GM18907 (cell line): ENCODE results near the gene ADAMTS2.
"Not testable (repeated sequence)": the region's sequence is repeated elsewhere in the genome, so short reads cannot be mapped to it uniquely, and the experiment has no call there.

Experiments
- ATAC-seq: cut with Tn5 transposase; IDR thresholded peaks from one replicate; pipeline ENCODE4 v1.9.1; 2021; ENCODE audit warnings: mild to moderate bottlenecking, moderate library complexity; ENCODE audit not compliant: unreplicated experiment

Gene ADAMTS2

DNA sequence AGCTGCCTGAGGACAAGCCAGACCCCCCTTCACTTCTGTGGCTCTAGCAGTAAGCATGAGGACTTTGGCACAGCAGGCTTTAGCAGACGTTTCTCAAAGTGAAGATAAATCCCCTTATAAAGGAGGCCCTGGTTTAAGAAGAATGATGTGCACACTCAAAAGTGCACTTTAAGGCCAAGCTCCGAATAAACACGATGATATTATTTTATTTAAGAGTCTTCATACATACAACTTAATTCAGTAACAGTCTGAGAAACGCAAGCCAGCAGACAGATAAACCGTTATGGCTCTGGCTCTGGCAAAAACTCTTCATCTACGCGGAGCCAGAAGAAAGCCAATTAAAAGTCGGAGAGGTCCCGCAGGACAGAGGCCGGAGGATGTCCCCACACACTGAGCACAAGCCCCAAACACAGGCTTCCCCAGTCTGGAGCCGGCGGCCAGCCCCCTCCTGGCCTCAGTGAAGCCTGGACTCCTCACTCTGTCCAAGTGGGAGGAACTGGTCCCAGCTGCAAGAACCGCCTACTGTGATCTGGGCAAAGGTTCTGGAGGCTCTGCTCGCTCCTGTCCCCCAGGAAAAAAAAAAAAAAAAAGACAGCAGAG lies 44.6 kb downstream of the ADAMTS2 start:
- no peak for ATAC-seq

DNA sequence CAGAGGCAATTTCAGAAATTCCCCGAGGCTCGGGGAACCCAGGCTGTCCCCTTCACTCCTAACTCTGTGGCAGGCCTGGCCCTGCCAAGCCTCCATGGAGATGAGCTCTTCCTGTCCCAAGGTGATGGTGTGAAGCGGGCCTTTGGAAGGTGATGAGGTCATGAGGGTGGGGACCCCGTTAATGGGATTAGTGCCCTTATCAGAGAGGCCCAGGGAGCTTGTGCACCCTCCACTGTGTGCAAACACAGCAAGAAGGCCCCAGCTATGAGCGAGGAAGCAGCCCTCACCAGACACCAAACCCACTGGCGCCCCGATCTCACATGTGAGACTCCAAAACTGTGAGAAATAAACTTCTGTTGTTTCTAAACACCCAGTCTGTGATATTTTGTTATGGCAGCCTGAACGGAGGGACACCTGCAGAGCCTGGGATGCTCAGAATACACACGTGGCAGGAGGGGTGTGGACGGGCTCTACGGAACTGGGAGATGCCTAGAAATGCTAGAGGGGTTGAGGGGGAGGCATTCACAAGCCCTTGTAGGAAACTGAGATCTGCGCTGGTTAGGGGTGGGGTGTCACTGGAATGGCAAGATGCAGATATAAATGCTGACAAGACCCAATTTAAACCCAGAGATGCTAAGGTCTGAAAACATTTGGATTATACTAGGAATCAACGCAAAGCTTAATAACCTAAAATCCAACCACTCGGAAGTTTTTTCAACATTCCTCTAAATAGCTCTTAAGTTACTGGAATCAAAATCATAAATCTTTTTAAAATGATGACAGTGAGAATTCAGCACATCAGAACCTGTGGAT lies 46.9 kb downstream of the ADAMTS2 start:
- no peak for ATAC-seq

DNA sequence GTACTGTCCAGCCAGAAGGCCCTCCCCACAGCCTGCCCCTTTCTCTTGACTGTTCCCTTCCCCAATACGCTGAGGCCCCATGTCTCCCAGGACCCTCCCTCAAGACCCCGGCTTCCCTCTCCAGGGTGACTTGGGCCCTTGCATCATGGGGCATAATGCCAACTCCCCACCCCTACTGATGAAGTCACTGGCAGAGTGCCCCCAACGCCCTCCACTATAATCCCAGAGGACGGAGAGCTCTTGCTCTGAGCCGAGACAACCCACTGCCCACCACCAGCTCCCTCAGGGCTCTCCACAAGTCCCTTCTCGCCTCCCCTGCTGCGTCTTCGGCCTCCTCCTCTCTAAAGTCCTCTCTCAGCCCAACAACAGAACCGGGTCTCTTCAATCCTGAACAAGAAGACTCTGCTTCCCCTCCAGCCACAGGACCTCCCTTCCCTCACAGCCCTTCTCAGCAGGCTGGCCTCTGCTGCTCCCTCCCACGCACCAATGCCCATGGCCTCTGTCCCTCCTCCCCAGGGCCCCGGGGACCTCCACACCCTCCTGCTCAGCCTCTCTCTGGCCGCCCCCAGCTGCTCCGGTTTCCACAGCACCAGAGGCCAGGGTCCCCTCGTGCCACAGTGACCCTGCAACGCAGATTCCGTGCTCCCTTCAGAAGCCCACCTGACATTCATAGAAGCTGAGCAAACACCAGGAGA lies 47.6 kb downstream of the ADAMTS2 start:
- no peak for ATAC-seq

DNA sequence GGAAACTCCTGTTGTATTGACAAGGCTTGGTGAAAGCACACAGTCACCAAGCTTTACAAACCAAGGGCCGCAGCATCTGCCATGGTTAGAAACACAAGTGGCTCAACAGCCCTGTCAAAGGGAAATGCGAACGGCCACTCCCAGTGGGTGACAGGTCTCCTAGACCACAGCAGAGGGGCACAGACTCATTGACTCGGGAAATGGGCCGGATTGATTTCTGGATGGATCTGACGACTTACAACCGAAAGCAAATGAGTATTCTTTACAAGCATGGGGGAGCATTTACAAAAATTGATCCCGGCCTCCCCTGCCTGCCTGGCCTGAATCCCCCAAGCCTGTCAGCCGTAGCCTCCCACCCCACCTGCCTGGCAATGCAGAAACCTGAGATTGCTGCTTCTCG lies 48.2 kb downstream of the ADAMTS2 start:
- no peak for ATAC-seq

DNA sequence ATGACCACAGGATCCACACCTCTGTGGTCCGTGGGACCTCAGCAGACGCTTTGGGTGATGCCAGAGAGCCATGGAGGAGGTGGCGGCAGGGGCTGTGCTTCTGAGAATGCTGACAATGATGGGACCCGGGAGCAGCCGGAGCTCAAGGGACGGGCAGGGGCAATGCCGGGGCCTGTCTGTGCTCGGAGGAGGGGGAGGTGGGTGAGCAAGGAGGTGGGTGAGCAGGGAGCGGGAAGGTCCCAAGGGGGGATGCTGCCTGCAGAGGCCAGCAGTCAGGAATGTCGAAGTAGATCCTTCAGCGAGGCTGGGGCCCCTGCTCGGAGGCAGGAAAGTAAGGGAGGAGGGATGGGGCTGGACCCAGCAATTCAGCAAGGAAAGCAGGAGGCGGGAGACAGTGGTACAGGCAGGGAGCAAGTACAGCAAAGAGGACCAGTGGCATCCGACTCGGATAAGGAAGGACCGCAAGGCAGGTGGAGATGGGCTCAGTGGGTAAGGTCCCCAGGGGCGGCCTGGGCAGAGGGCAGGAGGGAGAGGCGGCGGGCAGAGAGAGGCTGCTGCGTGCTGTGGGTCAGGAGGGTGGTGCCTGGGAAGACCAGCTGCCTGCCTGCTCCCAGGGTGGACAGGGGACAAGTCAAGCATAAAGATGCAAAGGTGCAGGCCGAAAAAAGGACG lies 49.0 kb downstream of the ADAMTS2 start:
- ATAC-seq = no peak

DNA sequence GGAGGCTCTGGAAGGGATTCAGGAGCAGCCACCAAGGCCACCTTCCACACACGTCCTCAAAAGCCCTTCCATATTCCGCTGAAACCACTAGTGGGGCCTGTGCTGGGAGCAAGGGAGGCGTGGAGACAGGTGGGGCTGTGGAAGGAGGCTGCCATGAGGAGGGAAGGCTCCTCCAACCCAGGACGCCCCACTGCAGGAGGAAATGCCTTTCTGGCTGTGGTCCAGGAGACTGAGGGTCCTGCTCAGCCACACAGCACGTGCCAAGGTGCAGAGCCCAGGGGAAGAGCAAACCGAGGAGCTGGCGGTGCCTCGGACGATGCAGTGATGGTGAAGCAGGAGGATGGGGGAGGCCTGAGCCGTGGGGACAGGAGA lies 49.5 kb downstream of the ADAMTS2 start:
- ATAC-seq = no peak

DNA sequence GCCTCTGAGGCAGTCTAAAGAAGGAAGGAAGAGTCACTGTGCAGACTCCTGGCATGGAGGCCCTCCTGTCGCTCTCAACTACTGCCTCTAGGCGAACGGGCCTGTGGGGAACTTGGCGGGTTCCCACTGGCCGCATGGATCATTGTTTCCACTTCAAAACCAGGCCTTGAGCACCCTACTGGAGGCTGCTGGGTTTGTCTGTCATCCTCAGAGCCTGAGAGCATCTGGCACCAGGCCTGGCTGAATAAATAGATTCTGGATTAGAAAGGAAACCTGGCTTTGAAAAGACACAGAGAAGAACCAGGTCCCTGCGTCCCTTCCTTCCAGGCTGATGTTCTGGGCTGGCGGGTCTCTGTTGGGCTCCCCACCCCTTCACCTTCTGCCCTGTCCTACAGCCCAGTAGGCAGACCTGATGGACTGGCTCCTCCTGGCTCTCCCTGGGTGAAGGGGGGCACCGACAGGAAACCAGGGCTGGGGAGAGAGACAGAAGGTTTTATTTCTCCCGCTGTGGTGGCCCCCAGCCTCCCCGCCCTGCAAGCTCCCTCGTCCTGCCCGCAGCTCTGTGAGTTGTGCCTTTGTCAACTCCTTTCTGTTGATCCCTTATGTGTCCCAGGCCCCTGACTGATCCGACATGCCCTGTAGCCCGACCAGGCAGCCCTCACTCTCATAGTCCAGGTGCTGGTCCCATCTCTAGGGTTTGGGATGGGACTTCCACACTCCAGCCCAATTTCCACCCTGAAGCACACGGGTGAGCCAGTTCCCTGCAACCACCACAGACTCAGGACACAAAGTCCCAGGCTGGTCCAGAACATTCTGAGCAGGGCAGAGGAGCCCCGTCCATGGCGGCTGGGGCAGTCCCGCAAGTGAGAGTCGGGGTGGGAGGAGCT lies 50.1 kb downstream of the ADAMTS2 start:
- ATAC-seq = no peak

DNA sequence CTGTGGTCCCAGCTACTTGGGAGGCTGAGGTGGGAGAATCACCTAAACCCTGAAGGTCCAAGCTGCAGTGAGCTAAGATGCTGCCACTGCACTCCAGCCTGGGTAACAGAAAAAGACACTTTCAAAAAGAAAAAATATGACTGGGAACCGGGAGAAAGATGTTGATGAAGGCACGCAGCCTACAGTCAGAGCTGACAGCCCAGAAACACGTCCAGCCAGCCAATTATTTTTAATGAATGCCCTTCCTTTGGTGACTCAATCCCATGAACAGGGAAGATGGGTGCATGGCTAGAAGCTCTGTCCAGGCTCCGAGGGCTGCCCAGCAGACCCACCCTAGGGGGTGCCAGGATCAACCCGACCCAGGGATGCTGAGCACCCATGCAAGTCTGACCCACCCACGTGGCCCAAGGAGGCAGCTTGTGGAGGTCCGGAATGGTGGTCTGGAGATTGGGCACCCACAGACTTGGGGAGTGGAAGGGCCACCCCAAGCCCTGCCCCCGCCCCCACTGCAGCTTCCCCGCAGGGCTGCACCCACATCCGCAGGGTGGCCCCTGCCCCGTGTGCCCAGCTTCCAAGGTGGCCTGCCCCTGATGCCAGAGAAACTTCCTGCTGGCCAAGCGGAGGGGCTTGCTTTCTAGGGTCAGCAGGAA lies 51.0 kb downstream of the ADAMTS2 start:
- no peak for ATAC-seq

DNA sequence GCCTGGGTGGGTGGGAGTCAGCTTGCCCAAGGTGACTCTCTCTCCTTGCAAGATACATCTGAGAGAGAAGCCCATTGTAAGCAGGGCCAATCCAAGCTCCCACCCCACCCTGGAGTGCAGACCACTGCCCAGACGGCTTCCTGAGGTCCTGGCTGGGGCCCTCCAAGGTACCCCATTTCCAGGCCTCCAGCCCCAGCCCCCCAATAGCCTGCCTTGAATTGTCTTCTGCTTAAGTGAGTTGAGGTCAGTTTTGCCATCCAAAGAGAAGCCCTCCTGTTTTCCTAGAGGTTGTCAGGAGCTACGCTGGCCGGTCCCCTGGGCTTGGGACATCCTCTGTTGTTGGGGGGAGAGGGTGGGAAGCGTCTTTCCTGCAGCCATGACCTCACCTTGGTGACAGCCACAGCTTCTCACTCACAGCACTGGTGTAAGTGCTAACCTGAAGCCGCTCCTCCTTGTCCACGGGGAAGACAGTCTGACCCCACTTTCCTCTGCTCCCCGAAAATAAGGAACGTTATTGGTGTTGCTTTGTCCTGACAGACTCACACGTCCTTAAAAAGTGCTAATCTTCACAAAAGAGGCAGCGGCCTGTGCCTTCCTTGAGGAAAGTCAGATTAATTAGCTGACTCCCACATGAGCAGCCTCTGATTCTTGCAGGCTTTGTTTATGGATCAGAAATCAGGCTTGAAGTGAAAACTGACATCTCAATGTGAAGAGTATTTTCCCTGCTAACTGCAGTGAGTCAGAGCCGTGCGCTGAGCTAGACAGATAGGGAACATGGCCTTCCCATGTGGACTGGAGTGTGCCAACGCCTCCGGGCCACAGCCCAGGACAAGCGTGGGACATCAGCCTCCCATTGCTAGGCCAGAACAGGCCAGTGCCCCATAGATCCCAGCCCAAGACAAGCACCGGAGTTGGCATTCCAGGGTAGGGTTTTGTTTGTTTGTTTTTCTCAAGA lies 52.3 kb downstream of the ADAMTS2 start:
- no peak for ATAC-seq

DNA sequence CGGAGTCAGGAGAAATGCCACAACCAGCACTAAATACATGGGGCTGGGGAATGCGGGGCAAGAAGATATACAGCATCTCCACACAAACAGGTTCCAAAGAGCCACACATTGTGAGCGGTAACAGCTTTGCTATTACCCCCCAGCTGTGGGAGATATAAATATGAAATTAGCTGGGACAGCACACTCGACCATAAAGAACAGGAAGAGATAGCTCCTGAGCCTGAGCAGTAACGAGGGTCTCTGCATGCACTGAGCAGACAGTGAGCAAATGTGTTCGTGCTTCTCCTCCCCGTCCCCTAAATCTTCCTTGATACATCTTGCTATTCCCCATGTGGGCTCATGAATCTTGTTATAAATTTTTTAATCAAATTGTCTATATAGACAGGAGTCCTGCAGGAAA lies 53.1 kb downstream of the ADAMTS2 start:
- ATAC-seq = no peak

DNA sequence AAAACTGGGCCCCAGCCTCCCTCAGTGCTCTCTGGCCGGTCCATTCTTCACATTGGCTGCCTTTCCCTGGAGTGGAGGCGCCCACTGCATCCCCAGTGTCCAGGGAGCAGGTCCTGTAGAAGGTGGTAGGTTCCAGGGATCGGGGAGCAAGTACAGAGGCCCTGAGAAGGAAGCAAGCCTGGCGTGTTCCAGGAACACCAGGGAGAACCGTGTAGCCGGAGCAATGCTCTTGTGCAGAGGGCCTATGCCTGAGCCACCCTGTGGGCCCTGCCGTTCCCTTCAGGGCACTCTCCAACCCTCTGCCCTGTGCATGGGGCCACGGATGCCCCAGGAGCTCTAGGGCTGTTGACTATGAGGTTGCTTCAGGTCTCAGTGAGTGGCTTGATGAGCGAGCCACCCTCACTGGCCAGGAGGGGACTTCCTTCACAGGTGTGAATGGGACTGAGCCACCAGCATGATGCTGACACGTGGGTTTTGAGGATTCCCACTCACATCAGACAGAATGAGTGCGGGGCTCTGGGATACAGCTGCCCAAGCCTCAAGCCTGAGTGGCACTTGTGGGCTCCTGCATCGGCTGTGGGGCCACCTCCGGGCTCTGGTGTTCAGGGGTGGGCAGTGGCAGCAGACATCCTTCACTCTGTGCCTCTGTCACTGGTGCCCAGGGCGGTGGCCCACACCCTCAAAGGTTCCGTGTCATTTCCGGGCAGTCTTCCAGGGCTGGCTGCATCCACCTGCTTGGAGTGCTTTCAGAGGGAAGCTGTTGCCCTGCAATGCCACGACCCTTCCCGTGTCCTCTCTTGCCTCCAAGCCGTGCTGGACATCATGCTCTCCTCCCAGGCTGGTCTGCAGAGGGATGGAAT lies 54.4 kb downstream of the ADAMTS2 start:
- ATAC-seq = no peak

DNA sequence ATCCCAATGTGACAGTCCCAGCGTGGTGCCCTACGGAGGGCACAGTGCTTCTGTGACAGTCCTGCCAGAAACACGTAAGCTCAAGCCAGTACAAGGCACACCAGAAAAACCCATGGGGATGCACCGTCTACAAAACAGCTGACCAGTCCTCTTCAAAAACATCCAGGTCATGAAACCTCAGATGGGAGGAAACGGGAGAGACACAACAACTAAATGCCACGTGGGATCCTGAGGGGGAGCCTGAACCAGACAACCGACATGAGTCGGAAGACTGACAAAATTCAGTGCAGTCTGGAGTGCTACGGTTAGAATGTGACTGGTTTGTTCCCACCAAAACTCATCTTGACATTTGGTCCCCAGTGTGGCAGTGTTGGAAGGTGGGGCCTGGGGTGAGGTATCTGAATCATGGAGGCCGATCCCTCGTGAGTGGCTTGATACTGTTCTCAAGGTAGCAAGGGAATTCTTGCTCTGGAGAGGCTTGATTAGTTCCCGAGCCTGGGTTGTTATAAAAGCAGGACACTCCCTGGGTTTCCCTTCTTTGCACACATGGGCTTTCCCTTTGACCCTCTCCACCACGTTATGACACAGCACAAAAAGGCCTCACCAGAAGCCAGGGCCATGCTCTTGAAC lies 55.4 kb downstream of the ADAMTS2 start:
- no peak for ATAC-seq

DNA sequence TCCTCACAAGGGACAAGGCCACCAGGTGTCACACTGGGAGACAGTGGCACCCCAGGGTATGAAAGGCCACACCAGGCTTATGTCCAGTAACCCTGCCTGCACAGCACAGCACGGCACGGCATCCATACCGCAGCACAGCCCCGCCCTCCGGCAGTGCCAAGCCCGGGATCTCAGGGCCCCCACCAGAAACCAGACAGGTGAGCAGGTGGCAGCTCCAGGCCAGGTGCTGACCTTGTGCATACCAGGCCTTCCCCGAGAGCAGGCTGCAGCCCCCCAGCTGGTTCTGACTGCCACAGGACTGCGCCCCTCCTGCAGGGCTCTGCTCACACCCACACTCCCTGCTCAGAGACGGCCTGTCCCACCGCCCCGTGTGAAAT lies 56.5 kb downstream of the ADAMTS2 start:
- ATAC-seq = no peak

DNA sequence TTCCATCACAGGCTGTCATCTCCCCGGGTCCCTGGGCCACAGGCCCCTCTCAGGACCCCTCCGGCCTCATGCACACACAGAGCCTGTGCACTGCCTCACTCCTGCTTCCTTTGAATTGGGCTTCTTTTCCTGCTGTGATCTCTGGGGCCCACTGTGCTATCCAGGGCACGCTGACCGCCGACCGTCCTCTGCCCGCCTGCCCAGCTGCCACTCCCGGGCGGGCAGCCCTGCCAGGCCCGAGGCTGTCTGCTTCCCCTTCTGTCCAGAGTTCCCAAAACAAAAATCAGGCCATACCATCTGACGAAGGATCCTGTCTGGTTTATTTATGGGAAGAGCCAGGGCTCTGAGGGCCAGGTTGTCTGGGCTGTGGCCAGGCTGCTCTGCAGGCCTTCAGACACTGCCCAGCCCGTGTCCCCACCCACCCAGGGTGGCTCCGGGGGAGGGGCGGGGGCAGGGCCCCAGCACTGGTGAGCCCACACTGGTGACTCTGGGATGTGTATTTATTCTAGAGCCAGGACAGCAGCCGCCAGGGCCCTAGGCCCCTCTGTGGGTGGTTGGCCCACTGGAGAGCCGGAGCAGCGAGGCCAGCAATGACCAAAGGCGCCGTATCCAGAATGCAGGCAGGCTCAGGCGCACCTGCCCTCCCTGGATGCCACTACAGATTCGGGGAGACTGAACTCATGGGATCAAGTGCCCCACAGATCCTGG lies 57.0 kb downstream of the ADAMTS2 start:
- no peak for ATAC-seq

DNA sequence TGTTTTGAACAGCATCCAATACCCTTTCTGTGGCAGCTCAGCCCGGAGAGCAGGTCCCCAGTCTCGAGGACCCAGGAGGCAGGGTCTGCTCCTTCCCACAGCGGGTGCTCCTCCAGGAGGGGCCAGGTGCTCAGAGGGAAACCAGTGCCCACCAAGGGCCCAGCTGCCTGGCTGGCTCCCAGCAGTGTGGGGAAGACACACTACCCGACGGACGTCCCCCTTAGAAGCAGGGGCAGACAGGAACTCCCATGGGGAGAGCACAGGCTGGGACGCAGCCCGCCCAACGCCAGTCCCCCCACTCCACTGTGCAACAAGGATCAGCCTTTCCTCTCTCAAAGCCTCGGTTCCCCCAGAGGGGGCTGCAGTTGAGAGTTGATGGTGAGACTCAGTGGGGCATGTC lies 57.6 kb downstream of the ADAMTS2 start:
- ATAC-seq = no peak

DNA sequence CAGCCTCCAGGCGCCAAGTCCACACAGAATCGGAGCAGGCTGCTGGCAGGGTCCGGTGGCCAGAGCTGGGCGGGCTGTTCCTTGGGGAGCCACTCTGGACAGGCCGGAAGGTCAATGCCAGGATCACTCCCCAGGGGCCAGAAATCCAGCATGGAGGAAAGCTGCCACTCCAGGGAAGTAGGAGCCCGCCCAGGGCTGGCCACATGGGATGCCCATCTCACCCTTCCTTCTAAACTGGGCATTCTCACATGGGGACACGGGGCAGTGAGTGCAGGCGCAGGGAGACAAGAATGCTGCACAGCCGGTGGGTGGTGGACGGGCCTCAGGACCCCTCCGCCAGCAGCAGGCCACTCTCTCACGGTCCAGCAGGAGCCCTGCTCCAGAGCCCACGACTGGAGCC lies 58.2 kb downstream of the ADAMTS2 start:
- ATAC-seq = no peak

DNA sequence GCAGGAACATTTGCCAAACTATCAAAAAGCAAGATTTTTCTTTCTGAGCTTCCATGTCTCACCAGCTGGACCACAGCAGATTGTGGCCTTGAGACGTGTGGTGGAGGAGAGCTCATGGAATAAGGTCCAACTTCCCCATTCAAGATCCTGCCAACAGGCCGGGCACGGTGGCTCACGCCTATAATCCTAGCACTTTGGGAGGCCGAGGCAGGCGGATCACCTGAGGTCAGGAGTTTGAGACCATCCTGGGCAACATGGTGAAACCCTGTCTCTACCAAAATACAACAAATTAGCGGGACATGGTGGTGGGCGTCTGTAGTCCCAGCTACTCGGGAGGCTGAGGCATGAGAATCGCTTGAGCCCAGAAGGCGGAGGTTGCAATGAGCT lies 59.5 kb downstream of the ADAMTS2 start:
- not testable (repeated sequence) for ATAC-seq
